ENCODE measurements around the gene ABCA12.

- no peak for TF ChIP-seq CTCF (IDR thresholded peaks at IDR 0.05)
- no peak for TF ChIP-seq POLR2A (IDR thresholded peaks at IDR 0.05)
Observed at GRCh38 chr2:215049341-215049740, 89.1 kb downstream of the ABCA12 start.

All from lower leg skin (tissue), 3 donors.